HG03354 (cell line): ENCODE results near the gene FAM184B.

Source experiments
- ATAC-seq: cut with Tn5 transposase; IDR thresholded peaks from one replicate; pipeline ENCODE4 v1.9.1; 2021; ENCODE audit warnings: mild to moderate bottlenecking; ENCODE audit not compliant: unreplicated experiment, poor library complexity, severe bottlenecking

The FAM184B gene

DNA sequence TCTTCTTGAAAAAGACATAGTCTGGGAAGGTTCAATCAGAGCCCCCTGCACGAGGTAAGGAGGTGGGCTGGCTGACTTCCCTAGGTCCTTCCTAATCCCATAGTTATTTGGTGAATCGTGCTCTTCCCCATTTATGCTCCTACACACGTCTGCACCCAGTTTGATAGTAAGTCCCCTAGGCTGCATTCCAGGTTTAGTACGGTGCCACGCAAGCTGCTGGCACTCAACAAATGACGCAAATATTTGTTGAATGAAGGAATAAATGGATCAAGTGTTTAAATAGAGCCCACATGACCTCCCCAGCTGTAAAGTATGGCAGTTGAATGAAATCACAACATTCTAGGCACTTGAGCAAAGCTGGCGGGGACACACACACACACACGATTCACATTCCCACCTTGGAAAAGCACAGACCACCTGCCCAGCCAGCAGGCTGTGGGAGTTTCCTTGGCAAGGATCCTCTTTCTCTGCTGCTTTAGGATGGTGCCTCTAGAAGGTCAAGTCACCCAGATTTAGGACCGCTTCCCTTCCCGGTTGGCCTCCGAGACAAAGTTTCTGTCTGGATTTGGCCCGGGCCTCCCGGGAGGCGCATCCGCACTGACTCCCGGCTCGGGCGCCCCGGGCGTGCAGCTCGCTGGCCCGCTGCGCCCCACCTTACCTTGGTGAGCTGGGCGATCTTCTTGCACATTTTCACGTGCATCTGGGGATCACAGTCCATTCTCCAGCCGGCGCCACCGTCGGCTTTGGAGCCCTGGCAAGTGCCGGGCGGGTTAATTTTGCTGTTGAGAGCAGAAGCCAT is 721 bp downstream of the FAM184B start:
- no peak for ATAC-seq

- no peak for ATAC-seq
Measured at GRCh38 chr4:17778431-17778830, 3.0 kb downstream of the FAM184B start.

DNA sequence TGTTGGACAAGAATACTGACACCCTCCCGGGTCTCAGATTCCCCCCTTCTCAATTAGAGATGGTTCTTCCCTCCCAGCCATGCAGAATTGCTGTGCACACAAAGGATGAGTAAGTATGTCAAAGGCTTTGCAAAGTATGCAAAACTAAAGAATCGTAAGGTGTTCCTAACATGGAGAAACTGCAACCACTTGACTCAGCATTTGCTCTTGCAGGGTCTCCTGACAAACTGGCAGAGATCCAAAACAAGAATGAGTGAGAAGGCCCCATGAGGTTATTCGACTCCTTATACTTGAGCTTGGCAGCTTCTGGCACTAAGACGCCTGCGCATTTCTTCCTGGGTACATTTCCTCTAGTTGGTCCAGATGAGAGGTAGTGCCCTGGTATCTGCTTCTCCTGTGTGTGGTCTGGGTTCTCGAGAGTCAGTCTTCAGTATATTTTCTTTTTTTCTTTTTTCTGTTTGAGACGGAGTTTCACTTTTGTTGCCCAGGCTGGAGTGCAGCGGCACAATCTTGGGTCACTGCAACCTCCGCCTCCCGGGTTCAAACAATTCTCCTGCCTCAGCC is 8.2 kb downstream of the FAM184B start:
- ATAC-seq, result no peak

- ATAC-seq, result no peak
Measured at GRCh38 chr4:17771284-17771908, 10.0 kb downstream of the FAM184B start.

DNA sequence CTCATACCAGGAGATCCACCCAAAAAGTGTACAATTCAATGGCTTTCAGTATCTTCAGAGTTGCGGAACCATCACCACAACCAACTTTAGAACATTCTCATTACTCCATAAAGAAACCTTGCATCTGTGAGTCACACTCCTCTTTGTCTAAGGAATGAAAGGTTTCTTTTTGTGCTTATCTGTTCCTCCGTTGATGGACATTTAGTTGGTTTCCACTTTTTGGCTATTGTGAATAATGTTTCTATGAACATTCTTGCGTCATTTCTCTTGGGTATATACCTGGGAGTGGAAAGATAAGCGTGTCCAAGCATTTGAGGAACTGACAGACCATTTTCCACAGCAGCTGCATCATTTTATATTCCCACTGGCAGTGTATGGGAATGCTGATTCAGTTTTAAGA is 10.6 kb downstream of the FAM184B start:
- ATAC-seq, result no peak

DNA sequence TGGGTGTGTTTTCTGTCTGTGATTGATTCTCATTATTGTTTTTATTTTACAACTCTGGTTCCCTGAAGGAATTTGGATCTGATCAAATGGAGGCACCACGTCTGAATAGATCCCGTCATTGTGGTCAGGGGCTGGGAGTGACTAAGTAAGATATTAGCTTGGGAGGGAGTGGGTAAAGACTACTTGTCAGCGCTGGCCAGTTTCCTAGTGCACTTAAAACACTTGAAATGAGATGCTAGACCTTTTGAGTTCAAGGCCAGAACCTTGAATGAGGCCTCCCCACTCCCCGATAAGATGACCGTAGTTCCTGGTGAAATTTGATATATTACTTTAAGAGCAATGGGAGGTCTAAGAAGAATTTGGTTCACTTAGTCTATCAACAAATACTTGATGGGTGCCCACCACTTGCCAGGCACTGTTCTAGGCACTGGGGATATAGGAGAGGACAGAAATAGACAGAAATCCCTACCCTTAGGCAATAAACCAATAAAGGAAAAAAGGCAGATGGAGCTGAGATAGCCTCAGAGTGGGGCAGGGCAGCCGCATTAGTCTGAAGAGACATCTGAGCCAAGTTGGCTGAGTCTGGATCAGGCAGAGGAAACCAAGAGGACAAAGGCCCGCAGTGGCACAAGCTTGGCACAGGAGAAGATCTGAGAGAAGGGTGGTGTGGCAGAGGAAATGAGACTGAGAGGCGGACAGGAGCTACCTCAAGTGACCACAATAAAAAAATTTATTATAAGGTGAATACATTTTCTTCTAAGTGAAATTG is 11.8 kb downstream of the FAM184B start:
- ATAC-seq, result no peak

GRCh38 chr4:17766826-17767458 is 14.5 kb downstream of the FAM184B start:
- ATAC-seq, result no peak

DNA sequence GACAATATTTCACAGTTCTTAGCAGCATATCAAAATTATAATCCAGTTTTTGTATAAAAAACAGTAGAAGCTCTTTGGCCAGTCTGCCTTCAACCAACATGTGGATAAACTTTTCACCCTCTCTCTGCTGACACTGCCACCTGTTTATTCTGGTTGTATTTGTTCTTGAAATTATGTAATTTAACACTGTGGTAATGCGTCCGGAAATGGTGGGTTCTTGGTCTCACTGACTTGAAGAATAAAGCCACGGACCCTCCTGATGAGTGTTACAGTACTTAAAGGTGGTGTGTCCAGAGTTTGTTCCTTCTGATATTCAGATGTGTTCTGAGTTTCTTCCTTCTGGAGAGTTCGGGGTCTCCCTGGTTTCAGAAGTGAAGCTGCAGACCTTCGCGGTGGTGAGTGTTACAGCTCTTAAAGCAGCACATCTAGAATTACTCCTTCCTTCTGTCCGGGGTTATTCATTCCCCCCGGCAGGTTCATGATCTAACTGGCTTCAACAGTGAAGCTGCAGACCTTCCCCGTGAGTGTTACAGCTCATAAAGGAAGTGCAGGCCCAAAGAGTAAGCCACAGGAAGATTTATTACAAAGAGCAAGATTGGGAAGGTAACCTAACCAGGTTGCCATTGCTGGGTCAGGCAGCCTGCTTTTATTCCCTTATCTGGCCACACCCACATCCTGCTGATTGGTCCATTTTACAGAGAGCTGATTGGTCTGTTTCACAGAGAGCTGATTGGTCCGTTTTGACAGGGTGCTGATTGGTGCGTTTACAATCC is 15.7 kb downstream of the FAM184B start:
- ATAC-seq, result no peak

GRCh38 chr4:17763931-17764330 is 17.5 kb downstream of the FAM184B start:
- ATAC-seq, result no peak

- ATAC-seq, result no peak
Measured at GRCh38 chr4:17763416-17763815, 18.0 kb downstream of the FAM184B start.

- ATAC-seq, result no peak
Measured at GRCh38 chr4:17762726-17763125, 18.7 kb downstream of the FAM184B start.

- ATAC-seq, result no peak
Measured at GRCh38 chr4:17761062-17761461, 20.4 kb downstream of the FAM184B start.

- no peak for ATAC-seq
Measured at GRCh38 chr4:17760626-17761025, 20.8 kb downstream of the FAM184B start.

- no peak for ATAC-seq
Measured at GRCh38 chr4:17758485-17758884, 22.9 kb downstream of the FAM184B start.

DNA sequence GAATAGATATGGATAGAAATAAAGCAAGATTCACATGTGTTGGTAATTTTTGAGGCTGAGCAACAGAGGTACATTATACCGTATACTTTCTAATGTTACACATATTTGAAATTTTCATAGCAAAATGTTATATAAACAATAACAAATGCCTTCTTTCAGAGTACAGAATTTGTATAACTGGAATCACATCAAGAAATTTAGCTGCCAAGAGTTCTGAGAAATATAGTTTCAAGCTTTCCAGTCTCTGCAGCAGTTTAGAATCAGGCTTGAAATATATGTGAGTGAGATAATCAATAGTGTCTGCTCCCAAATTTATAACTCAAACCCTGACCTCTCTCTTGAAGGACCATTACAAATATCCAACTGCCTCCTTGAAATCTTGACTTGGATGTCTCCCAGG is 23.8 kb downstream of the FAM184B start:
- no peak for ATAC-seq

DNA sequence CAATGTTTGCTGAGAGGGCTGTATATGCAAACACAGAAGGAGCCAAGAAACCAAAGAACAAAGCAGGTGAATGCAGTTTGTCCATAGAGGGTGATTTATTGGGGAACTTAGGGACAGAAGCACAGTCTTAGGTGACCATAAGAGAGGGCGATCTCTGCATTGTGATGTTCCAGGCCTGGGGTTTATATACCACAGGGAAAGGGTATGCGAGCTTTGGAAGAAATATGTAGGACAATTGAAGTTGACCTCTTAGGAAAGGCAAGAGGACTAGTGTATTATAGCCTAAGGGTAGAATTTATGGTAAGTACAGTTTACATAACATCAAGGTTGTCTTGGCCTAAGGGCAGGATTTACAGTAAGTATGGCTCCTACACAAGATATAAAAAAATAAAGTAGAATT is 27.8 kb downstream of the FAM184B start:
- no peak for ATAC-seq

DNA sequence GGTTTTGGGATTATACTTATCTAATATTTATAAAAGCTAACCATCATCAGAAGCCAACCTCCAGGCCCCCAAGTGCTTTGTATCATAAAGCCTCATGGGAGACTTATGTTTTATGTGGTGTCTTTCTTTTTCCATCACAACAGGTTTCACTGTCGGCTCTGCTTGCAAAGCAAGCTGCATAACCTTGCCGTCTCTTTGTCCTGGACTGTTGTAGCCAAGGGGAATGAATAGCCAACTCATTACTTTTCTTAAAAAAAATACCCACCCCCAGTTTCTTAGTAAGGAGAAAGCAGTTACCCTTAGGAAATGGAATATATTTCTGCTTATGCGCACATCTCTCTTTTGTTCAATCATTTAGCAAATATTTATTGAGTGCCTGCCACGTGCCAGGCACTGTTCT is 40.7 kb downstream of the FAM184B start:
- no peak for ATAC-seq

GRCh38 chr4:17736484-17736883 is 44.9 kb downstream of the FAM184B start:
- ATAC-seq, result no peak

- ATAC-seq, result no peak
Measured at GRCh38 chr4:17726911-17727310, 54.5 kb downstream of the FAM184B start.
